ENCODE results near the gene MYT1. TPM values are rescaled to one million over a fixed set of nuclear protein-coding genes. Genes with fewer than 3 reads are reported as not detected.

MYT1 gene
- total and polyA plus RNA-seq, 2 of the 8 experiments (the other 6 are each of a cell fraction or from before 2014, with no cell fraction given) = 0.63 to 2.0 TPM

DNA sequence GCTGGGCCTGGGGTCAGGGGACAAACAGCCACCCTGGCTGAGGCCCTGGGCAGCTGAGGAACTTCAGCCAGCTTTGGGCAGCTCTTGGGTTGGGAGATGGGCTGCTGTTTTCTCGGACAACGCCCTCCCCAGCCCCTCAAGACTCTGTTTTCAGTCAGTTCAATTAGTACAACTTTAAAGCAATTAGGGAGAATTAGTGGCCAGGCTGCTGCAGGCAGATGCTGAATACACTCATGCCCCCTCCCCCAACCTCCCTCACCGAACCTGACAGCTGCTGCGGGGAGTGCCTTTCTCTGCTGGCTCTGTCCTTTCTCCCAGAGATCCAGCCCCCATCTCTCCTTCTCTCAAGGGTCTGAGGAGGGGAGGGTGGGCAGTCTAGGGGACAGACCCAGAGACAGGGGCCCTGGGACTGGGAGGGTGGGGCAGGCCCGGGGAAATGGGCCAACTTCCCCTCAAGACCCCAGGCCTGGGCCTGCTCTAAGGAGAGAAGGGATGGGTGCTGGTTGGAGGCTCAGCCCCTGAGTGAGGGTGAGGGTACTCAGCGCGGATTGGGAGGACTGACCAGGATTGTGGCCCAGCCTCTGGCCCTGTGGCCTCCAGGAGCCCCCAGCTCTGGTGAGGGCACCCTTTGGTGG is 17.8 kb upstream of the MYT1 start (continued):
- TF ChIP-seq CHD7 (IDR thresholded peaks at IDR 0.05; ENCODE audit: insufficient replicate concordance, low read length) (no peak), ZNF274 (IDR thresholded peaks at IDR 0.05; ENCODE audit: borderline replicate concordance, extremely low read depth, low read length) (no peak), BCL11A (IDR thresholded peaks at IDR 0.05; ENCODE audit: low read depth in 2 of 2, low read length in 2 of 2) (no peak), CREB1 (IDR thresholded peaks at IDR 0.05) (no peak), TEAD4 (IDR thresholded peaks at IDR 0.05; ENCODE audit: low read depth, low read length) (no peak), FOSL1 (IDR thresholded peaks at IDR 0.05; ENCODE audit: insufficient read depth, low read depth, low read length) (no peak), TBP (IDR thresholded peaks at IDR 0.05; ENCODE audit: low read depth, low read length) (no peak), CHD1 (IDR thresholded peaks at IDR 0.05; ENCODE audit: low read depth, low read length) (no peak), RNF2 (IDR thresholded peaks at IDR 0.05; ENCODE audit: borderline replicate concordance, low read depth, low read length, missing control alignments, poor library complexity, severe bottlenecking) (no peak), ASH2L (IDR thresholded peaks at IDR 0.05; ENCODE audit: low read length) (no peak), POU5F1 (IDR thresholded peaks at IDR 0.05; ENCODE audit: low read depth, low read length) (no peak)

Measured in H1 (cell line).